GOT3 (cell line): Measurements from ENCODE around the gene KLF14.
"Not testable (repeated sequence)": the region's sequence is repeated elsewhere in the genome, so short reads cannot be mapped to it uniquely, and the experiment has no call there.

Experiments used
- DNase-seq: peaks from one replicate; lab custom pipeline; 2025; ENCODE audit warnings: mixed read lengths; lab: John Stamatoyannopoulos, UW

Gene KLF14

DNA sequence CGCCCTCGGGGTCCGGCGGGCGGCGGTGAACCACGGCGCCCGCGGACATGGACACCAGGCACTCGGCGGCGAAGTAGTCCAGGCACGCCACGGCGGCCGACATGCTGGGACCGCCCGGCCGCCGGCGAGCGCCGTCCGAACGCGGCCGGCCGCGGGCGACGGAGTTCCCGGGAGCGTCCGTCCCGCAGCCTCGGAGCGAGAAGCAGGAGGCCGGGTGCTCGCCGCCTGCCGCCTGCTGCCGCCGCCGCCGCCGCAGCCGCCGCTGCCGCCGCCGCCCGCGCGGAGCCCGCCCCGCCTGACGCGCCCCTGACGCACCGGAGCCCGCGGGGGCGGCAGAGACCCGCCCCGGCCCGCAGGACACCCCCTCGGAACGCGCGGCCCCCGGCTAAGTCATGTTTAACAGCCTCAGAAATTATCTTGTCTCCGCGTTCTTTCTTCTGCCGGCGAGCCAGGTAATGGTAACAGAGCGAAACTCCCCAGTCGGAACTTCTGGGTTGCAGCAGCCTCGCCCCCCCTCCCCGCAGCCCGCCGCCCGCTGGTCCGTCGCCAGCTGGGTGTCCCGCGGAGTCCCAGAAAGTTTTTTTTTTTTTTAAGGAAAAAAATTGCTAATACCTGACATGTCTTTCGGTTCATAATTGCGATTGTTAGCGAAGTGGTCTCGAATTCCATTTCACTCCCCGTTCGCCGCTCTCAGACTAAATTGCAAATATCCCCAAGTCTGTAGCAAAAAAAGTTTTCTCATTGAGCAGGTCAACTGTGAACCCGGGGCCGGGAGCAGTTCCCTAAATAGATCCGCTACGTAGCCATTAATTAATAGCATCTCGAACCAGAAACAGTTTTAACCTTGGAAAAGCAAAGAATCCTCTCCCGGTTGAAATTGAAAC is at the start of gene KLF14:
KLF14 (minus strand) TSS at position 277 of the 884 bp plus-strand sequence; CDS start at position 103, 174 bp downstream.
- peak; percentile 13 for DNase-seq

DNA sequence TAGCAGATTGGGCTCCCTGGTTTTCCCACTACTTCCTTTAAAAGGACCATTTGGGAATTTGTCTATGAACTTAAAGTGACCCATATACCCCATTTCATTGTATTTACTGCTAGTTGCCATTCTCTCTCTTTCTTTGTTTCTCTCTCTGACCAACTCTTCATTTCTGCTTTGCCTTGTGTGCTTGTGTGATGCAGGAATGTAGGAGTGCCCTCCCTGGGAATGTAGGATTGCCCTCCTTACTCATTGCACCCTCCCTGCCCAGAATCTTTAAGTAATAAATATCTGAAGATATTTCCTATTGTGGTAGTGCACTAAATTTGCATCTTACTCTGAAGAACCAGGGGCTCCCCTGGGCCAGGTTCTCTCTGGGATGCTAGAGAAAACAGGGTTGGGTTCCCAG is 47.3 kb upstream of the KLF14 start:
- DNase-seq = no peak

DNA sequence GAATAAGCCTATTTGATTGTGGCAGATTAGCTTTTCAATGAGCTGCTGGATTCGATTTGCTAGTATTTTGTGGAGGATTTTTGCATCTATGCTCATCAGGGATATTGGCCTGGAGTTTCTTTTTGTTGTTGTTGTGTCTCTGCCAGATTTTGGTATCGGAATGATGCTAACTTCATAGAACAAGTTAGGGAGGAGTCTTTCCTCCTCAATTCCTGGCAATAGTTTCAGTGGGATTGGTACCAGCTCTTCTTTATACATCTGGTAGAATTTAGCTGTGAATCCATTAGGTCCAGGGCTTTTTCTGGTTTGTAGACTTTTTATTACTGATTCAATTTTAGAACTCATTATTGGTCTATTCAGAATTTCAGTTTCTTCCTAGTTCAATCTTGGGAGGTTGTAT is 43.4 kb upstream of the KLF14 start:
- DNase-seq = no peak

DNA sequence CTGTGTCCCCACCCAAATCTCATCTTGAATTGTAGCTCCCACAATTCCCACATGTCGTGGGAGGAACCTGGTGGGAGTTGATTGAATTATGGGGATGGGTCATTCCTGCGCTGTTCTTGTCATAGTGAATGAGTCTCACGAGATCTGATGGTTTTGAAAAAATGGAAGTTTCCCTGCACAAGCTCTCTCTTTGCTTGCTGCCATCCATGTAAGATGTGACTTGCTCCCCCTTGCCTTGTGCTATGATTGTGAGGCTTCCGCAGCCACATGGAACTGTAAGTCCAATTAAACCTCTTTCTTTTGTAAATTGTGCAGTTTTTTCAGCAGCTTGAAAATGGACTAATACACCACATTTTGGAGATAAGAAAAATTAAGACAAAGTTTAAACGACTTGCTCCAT is 38.4 kb upstream of the KLF14 start:
- not testable (repeated sequence) for DNase-seq

DNA sequence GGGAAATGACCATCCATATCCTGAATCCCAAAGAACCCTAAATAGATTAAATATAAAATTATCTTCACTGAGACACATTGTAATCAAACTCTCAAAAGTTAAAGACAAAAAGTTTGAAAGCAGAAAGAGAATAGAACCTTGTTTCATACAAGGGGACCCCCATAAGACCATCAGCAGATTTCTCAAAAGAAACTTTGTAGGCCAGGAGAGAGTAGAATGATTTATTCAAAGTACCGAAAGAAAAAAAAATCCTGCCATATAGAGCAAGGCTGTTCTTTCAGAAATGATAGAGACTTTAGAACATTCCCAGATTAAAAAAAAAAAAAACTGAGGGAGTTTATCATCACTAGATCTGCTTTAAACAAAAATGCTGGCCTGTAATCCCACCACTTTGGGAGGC is 34.8 kb upstream of the KLF14 start:
- DNase-seq = no peak

DNA sequence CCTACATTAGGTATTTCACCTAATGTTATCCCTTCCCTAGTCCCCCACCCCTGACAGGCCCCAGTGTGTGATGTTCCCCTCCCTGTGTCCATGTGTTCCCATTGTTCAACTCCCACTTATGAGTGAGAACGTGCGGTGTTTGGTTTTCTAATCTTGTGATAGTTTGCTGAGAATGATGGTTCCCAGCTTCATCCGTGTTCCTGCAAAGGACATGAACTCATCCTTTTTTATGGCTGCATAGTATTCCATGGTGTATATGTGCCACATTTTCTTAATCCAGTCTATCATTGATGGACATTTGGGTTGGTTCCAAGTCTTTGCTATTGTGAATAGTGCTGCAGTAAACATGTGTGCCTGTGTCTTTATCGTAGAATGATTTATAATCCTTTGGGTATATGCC is 30.6 kb upstream of the KLF14 start:
- DNase-seq = not testable (repeated sequence)

DNA sequence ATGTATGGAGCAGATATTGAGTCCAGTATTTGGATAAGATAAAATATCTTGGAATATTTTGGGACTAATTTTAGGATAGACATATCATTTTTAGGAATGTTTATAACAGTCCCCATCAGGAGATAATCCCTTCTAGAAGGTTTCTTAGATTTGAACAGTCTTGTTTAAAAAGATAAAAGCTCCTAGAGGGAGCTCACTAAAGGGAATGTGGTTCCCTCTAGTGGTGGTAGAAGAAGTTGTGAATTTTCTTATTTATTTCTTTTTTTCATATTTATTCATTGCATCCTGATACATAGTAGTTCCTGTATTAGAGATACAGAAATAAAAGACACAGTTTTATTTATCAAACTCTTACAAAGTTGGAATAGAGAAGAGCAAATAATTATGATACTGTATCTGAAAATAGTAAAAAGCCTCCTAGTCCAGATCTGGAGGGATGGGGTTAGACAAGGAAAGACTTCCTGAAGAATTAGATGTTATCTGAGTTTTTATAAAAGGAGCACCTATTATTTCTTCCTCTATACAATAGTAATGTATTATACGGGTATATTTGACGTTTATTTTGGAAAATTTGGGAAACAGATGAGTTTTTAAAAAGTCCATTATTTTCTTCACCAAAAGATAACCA is 24.5 kb upstream of the KLF14 start:
- no peak for DNase-seq

DNA sequence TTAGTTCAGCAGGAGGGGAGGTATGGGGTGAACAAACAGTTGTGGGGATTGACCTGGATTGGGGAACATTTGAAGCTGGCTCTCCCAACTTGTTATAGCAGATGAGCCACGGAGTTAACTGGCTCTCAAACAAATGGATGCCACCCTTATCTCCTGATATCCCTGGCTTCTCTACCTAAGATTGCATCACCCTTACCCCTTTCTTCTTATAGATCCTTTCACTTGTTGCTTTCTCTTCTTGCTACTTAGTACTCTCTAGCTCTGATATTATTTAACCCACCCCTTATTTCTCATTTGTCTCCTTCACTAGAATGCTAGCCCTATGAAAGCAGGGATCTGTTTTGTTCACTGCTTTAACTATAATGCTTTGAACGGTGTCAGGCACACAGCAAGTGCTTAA is 22.3 kb upstream of the KLF14 start:
- no peak for DNase-seq

DNA sequence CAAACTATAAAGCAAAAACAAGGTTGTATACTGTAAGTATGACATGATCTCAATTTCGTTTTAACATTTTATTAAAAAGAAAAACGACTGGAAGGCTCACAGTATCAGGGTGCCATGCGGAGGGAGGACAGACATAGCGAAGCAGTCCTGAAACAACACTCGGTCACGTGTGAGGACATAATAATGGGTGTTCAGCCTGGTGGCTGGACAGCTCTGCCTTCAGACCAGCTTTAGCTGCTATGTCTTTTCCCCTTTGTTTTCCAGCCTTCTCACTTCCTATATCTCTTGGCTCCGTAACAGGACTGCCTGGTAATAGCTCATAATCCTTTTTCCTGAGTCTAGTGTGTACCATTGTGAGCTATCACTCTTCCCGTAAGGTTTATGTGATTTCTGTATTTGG is 18.4 kb upstream of the KLF14 start:
- no peak for DNase-seq

DNA sequence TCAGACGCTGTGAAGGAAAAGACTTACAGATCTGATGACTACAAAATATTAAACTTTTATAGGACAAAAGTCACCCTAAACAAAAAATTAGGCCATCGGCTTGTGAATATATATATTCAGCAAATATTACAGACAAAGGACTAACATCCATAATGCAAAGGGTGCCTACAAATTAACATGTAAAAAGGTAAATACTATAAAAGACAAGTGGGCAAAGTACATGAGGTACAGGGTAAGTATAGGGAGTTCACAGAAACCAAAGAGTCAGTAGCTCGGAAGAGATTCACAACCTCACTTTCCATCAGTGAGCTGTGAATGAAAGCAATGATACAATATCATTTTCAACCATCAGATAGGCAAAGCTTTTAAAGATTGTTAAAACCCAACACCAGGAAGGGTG is 16.7 kb upstream of the KLF14 start:
- DNase-seq = no peak

DNA sequence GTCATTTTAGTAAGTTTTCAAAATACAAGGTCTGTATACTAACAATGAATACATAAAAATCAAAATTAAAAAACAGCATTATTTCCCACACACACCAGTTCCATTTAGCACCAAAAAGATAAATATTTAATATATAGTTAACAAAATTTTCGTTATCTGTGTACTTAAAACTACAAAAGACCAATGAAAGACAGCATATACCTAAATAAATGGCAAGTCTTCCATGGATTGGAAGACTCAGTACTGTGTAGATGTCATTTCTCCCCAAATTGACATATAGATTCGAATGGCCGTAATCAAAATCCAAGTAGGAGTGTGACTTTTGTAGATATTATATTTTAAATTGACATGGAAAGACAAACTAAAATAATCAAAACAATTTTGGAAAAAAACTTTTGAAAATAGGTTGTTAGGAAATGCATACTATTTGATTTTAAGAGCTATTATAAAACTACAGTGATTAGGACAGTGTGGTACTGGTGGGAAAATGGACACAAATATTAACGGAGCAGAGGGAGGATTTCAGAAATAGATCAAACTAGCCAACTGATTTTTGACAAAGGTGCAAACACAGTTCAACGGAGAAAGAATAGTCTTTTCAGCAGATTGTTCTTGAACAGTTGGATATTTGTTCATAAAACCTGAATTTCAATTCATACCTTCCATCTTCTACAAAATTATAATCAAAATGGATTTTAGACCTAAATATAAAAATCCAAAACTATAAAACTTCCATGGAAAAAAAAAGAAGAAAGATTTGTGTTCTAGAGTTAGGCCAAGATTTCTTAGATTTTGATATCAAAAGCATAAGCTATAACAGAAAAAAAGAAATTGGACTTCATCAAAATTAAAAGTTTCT is 14.8 kb upstream of the KLF14 start:
- no peak for DNase-seq

DNA sequence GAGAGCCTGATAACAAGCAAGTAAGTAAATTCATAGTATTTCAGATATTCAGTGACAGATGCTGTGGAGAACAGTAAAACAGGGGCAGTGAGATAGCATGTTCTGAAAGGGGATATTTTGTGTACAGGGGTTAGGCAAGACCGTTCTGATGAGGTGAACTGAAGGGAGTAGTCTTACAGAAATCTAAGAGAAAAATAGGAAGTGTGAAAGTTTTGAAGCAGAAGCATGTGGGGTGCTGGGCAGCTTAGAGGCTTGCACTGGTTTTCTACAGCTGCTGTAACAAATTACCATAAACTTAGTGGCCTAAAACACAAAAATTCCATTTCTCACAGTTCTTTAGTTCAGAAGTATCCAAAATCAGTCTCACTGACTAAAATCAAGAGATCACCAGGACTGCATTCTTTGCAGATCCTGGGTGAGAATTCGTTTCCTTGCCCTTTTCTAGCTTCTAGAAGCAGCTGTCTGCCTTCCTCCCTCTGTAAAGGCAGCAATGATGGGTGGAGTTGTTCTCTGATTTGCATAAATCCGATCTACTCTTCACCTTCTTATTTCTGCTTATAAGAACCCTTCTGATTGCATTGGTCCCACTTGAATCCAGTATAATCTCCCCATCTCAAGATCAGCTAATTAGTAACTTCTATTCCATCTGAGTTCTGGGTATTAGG is 7.5 kb upstream of the KLF14 start:
- no peak for DNase-seq

DNA sequence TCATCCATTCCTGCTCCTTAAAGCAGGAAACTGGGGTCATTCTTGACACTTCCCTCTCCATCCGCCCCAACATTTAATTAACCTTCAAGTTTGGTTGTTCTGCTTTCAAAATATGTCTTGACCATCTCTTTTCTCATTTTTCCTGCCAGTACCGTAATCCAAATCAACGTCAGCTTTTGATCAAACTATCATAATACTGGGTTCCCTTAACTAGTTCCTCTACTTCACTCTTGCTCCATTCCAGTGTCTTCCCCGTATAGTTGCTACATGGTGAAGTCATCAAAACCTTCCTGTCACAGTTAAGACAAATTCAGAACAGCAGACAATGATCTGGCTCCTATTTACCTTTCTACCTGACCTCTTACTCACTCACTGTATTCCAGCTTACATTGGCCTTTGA is 6.6 kb upstream of the KLF14 start:
- DNase-seq = no peak

DNA sequence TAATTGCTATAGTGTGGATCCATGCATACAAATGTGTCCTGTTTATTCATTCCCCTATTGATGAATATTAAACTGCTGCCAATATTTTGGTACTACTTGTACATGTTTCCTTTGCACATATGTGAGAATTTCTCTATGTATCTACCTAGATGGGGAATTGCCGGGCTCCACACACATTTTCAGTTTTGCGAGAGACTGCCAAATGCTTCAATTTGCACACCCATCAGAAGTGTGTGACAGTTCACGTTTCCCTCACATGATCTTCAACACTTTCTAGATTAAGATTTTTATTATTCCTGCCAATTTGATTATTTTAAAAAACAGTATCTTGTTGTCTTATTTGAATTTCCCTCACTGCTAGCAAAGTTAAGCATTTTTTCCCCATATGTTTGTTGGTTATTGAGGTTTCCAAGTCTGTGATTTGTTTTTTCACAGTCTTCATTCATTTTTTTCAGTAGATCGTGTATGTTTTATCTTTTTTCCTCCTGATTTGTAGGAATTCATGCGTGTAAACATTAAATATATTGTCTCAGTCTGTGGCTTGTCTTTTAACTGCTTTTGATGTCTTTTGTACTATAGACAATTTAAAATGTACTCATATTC is 2.4 kb upstream of the KLF14 start:
- no peak for DNase-seq

DNA sequence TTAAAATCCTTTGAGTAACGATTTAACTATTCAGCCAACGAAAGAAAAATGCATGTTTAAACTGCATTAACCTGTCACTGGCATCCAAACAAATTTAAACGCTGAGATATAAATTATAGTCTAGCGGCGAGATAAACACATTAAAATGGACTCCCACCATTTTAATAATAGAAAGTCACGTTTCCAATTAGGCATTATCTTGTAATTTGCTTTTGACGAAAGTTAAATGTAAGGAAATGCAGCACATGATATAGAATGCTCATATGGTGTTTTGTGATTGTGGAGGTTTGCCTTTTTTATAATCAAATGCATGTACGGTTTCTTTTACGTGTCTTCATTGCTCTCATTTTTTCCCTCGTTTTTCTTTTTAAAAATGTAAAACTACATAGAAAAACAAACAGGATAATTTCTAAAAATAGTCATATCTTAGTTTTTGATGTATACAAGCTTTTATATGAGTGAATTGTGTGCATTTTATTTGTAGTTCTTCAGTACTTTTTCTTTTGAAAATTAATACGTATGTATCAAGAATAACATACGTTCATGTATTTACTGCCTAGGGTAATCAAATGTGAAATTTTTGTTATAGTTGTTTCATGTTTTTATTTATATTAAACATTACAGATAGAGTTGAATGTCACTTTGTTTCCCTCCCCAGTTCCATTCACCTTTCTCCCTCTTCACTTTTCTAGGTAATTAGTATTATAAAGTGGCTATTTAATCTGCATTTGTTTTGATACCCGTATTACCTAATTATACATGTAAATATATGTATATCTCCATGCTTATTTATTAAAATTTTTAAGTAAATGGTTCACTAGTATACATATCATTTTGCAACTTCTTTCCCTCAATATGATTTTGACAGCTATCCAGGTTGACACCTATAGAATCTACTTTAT is 1.1 kb upstream of the KLF14 start:
- DNase-seq = no peak

DNA sequence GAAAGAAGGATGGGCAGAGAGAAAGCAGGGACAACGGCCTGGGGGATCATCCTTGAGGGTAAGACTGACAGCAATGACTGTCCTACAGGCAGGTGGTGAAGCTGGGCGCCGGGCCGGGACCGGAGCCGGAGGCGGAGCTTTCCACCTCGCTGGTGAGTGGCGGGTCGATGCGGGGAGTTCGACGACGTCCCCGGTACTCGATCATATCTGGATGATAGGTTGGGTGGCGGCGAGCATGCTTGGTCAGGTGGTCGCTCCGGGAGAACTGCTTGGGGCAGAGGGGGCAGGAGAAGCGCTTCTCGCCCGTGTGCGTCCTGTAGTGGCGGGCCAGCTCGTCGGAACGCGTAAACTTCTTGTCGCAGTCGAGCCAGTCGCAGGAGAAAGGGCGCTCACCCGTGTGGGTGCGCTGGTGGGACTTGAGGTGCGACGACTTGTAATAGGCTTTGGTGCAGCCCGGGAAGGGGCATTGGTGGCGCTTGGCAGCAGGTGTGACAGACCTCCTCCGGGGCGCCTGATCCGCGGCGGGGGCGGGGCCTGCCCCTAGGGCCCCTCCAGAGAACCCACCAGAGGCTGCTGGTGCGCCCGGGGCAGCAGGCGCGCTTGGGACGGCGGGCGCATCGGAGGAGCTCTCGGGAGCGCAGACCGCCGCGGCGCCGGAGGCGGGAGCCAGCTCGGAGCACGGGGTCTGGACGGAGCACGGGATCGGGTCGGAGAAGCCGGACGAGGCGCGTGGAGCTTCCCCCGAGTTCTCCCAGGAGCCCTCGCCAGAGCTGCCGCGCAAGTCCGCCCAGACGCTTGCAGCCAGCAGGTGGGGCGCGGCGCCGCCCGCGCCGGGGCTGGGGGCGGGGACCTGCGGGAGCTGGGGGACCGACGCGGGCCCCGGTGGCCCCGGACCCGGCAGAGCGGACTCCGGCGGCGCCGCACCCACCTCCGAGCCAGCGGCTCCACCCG is 752 bp downstream of the KLF14 start:
- peak; percentile 6 for DNase-seq

DNA sequence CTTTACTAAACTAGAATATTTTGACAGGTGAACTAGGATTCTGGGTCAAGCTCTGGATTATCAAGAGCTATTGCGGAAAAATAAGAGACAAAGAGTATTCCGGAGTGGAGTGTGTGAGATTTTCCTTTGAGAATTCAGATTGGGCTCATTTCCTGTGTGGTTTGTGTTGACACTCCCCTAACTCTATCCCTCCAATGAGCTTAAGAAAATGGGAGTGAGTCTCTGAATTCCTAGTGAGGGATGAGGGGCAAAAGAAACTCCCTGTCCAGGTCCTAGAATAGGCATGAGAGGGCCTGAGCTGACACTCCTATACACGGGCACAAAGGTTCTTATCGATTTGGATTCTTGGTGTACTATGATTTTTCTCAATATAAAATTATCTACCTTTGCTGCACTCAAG is 10.2 kb downstream of the KLF14 start:
- DNase-seq = no peak

DNA sequence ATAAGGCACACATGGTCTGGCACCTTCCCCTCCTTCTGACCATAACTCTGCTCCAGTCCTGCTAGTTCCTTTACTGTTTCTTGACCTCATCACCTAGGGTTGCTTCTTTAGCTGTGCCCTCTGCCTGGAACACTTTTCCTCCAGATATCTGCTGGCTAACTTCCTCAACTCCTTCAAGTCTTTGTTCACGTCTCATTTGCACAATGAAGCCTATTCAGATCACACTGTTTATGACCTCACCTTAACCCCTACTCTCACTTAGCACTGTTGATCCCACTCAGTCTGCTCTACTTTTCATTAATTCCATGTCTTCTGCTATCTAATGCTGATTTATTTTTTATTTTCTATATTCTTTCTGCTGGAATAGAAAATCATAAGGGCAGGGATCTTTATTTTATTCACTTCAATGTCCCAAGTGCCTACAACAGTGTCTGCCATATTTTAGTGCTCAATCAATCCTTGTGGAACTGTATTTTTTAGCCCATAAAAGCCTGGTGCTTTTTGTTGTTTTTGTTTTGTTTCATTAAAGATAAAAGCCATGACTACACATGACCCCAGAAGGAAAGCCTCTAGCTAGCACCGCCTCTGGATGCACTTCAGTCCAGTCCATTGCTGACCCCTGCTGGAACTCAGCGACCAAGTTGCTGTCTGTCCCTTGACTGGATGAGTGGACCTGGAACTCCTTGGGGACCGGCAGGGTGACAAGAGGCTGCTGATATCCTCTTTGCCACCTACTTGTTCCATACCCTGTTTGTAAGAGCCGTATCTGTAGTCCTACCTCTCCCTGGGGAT is 12.3 kb downstream of the KLF14 start:
- DNase-seq = peak; percentile 13

DNA sequence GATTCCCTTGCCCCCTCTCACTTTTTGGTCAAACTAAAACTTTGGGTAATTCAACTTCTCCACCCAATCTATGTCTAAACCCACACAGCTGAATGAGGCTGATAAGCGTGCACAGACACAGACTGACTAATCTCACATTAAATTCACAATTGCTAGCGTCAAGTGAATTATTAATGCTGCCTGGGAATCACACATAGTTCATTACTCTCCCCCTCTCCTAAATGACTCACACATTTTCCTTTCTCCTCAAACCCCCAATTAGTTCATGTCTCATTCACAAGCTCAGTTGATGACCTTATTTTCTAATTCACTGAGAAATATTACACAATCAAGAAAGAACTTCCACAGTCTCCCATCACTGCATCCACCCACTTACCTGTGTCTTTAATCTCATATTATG is 14.5 kb downstream of the KLF14 start:
- no peak for DNase-seq
